Neuron (in vitro differentiated cells): Measurements from ENCODE around the gene ANKRD44.
"Not testable (repeated sequence)": the region's sequence is repeated elsewhere in the genome, so short reads cannot be mapped to it uniquely, and the experiment has no call there.

Experiments
- H2AFZ ChIP-seq: one replicate; pipeline ENCODE4 v1.6.1; 2013; ENCODE audit warnings: low read depth, mild to moderate bottlenecking, inconsistent platforms, low read length, moderate library complexity
- H3K27me3 ChIP-seq: one replicate; pipeline ENCODE4 v1.6.1; 2013; ENCODE audit warnings: low read length; ENCODE audit not compliant: insufficient read depth
- H3K36me3 ChIP-seq: one replicate; pipeline ENCODE4 v1.6.1; 2013; ENCODE audit warnings: low read length; ENCODE audit not compliant: insufficient read depth
- H3K4me1 ChIP-seq: one replicate; pipeline ENCODE4 v1.6.1; 2013; ENCODE audit warnings: low read length; ENCODE audit not compliant: insufficient read depth
- H3K4me3 ChIP-seq: 2 replicates; pipeline ENCODE4 v1.5.1; 2013; ENCODE audit warnings: mild to moderate bottlenecking, low read length, moderate library complexity
- H3K9me3 ChIP-seq: one replicate; pipeline ENCODE4 v1.6.1; 2013; ENCODE audit warnings: low read length

ANKRD44 gene

DNA sequence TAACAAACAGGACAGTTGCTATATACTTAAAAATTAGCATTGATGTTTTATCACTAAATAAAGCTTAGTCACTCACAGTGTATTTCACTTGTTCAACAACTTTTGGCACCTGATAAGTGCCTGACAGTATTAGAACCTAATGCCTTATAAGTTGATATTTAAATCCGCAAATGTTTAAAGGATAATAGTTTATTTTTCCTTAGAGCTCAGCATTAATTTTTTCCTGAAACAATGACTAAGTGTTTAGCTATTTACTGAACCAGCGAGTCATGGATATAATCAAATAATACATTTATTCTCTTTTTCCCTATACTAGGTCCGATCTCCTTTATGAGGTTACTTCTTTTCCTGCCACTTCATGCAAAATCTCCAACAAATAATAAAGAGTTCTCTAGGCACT lies 238.0 kb downstream of the ANKRD44 start:
- H3K36me3 ChIP-seq = no peaks in the 10 kb centered on the region
- H3K4me1 ChIP-seq = peaks cover 13% of the 10 kb centered on the region
- H2AFZ ChIP-seq = no peak overlapping the region
- no peak overlapping the region for H3K4me3 ChIP-seq
- H3K27me3 ChIP-seq = no peaks in the 10 kb centered on the region
- H3K9me3 ChIP-seq = no peaks in the 10 kb centered on the region

DNA sequence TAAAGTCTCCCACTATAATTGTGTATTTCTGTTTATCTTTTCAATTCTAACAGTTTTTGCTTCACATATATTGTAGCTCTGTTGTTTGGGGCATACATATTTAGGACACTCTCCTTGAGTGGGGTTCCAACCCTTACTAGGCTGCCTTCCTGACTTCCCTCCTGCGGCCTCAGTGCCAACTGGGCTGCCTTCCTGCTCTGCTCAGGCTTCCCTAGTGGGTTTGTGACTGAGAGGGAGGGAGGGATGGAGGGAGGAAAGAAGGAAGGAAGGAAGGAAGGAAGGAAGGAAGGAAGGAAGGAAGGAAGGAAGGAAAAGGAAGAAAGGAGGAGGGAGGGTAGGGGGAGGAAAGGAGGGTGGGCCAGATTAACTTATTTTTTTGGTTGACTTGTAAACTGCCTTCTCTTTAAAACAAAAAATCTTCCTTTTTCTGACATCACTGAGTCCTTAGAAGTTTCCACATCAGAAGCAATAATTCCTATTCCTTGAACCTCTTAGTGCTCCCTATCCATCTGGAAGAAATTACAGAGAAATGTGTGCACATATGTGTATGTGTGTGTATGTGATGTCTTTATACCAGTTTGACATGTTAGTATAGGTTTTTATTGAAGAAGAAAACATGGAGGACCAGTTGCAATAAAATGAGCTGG lies 238.7 kb downstream of the ANKRD44 start:
- H3K4me1 ChIP-seq = peaks cover 13% of the 10 kb centered on the region
- no peak overlapping the region for H3K4me3 ChIP-seq
- H2AFZ ChIP-seq = no peak overlapping the region
- H3K27me3 ChIP-seq = no peaks in the 10 kb centered on the region
- H3K36me3 ChIP-seq = no peaks in the 10 kb centered on the region
- no peaks in the 10 kb centered on the region for H3K9me3 ChIP-seq

GRCh38 chr2:197071213-197071612 lies 239.4 kb downstream of the ANKRD44 start:
- H2AFZ ChIP-seq = no peak overlapping the region
- peaks cover 13% of the 10 kb centered on the region for H3K4me1 ChIP-seq
- H3K9me3 ChIP-seq = no peaks in the 10 kb centered on the region
- H3K4me3 ChIP-seq = no peak overlapping the region
- no peaks in the 10 kb centered on the region for H3K36me3 ChIP-seq
- H3K27me3 ChIP-seq = no peaks in the 10 kb centered on the region

DNA sequence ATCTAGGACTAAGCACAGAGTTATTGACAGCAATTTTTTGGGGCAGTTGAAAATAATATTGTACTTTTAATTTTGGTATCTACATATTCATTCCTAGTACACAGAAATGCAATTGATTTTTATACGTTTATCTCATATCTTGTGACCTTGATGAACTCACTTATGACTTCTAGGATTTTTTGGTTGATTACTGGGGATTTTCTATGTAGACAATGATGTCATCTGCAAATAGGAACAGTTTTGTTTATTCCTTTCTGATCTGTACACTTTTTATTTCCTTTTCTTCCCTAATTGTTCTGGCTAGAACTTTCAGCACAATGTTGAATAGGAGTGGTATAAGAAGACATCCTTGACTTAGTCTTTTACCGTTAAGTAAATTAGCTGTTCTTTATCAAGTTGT lies 240.6 kb downstream of the ANKRD44 start:
- Histone ChIP-seq H3K4me3 (no peak overlapping the region), H3K36me3 (no peaks in the 10 kb centered on the region), H3K4me1 (peaks cover 13% of the 10 kb centered on the region), H3K9me3 (no peaks in the 10 kb centered on the region), H2AFZ (no peak overlapping the region), H3K27me3 (no peaks in the 10 kb centered on the region)

GRCh38 chr2:197062574-197062973 lies 248.0 kb downstream of the ANKRD44 start:
- not testable (repeated sequence) for H2AFZ ChIP-seq, H3K36me3 ChIP-seq, H3K9me3 ChIP-seq, H3K27me3 ChIP-seq, H3K4me1 ChIP-seq, H3K4me3 ChIP-seq

DNA sequence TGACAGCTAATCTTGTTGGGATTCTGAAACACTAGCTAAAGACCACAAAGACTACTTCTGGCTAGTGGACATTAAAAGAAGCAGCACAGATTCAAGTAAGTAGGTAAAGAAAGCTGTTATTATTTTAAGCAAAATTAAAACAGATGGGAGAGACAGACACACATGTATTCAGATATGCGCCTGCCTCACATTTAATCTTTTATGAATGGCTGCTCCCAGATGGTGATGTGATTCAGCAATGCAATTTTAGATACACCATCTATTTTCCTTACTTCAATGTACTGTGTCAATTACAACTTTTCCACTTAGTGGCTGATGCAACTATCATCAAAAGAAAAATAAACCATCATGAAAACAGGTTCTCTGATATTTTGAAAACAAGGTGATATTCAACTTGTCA lies 251.1 kb downstream of the ANKRD44 start:
- H2AFZ ChIP-seq = no peak overlapping the region
- no peak overlapping the region for H3K4me3 ChIP-seq
- H3K36me3 ChIP-seq = no peaks in the 10 kb centered on the region
- H3K4me1 ChIP-seq = no peaks in the 10 kb centered on the region
- H3K9me3 ChIP-seq = peaks cover 6% of the 10 kb centered on the region
- H3K27me3 ChIP-seq = no peaks in the 10 kb centered on the region

GRCh38 chr2:197058777-197059300 lies 251.7 kb downstream of the ANKRD44 start:
- H3K4me3 ChIP-seq = no peak overlapping the region
- H2AFZ ChIP-seq = no peak overlapping the region
- no peaks in the 10 kb centered on the region for H3K27me3 ChIP-seq
- H3K4me1 ChIP-seq = no peaks in the 10 kb centered on the region
- no peaks in the 10 kb centered on the region for H3K36me3 ChIP-seq
- peaks cover 6% of the 10 kb centered on the region for H3K9me3 ChIP-seq

DNA sequence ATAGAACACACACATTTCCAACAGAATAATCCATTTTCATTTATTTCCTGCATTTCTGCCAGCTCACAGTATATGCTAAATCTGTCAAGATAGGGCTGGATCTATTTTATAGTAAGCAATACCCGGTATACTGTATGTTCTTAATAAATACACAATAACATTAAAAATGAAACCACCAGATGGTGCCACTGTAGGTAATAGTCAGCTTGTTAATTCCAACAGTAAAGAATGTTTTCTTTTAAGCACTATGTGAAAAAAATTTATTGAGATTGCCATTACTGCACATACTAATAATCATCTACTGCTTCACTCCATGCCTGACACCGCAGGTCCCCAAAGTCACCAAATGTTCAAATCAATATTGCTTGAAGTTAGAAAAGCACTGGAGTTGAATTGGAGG lies 252.6 kb downstream of the ANKRD44 start:
- Histone ChIP-seq H3K4me3 (no peak overlapping the region), H3K36me3 (no peaks in the 10 kb centered on the region), H3K9me3 (peaks cover 6% of the 10 kb centered on the region), H3K4me1 (no peaks in the 10 kb centered on the region), H2AFZ (no peak overlapping the region), H3K27me3 (no peaks in the 10 kb centered on the region)

DNA sequence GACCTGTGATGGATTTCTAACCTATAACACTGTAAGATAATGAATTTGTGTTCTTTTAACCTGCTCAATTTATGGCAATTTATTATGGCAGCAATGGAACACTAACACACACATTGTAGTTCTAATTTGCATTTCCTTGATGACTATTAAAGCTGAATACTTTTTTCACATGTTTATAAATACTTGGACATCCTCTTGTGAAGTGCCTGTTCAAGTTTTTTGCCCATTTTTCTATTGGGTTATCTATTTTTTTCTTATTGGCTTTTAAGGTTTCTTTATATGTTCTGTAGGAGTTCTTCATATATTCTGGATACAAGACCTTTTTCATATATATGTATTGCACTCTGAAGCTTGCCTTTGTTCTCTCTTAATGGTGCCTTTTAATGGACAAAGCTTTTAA lies 255.5 kb downstream of the ANKRD44 start:
- H3K36me3 ChIP-seq = no peaks in the 10 kb centered on the region
- H3K9me3 ChIP-seq = no peaks in the 10 kb centered on the region
- no peaks in the 10 kb centered on the region for H3K4me1 ChIP-seq
- H3K27me3 ChIP-seq = no peaks in the 10 kb centered on the region
- H2AFZ ChIP-seq = no peak overlapping the region
- H3K4me3 ChIP-seq = no peak overlapping the region

DNA sequence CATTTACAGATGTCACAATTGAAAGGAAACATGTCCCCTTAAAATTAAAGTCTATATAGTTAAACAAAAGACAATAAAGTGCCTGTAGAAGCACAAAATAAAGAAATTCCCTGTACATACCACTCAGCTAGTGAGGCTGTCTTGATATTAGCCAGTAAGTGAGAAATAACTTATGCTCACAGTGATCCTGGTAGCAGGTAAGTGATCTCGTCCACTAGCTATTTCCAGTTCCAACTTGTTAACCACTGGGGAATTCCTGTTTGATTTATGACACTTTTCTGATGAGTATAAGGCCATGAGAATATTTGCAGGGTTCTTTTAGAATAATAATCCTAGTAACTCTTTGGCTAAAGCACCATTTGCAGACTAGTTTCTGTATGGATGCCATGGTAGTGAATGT lies 256.1 kb downstream of the ANKRD44 start:
- Histone ChIP-seq H3K27me3 (no peaks in the 10 kb centered on the region), H3K4me3 (no peak overlapping the region), H3K4me1 (no peaks in the 10 kb centered on the region), H2AFZ (no peak overlapping the region), H3K9me3 (no peaks in the 10 kb centered on the region), H3K36me3 (no peaks in the 10 kb centered on the region)

- H2AFZ ChIP-seq = no peak overlapping the region
- H3K4me3 ChIP-seq = no peak overlapping the region
- no peaks in the 10 kb centered on the region for H3K9me3 ChIP-seq
- H3K4me1 ChIP-seq = no peaks in the 10 kb centered on the region
- no peaks in the 10 kb centered on the region for H3K27me3 ChIP-seq
- H3K36me3 ChIP-seq = no peaks in the 10 kb centered on the region
Observed at GRCh38 chr2:197052356-197052755, 258.2 kb downstream of the ANKRD44 start.

- no peaks in the 10 kb centered on the region for H3K36me3 ChIP-seq
- H2AFZ ChIP-seq = no peak overlapping the region
- H3K4me3 ChIP-seq = no peak overlapping the region
- H3K9me3 ChIP-seq = no peaks in the 10 kb centered on the region
- no peaks in the 10 kb centered on the region for H3K4me1 ChIP-seq
- H3K27me3 ChIP-seq = no peaks in the 10 kb centered on the region
Observed at GRCh38 chr2:197045115-197045514, 265.5 kb downstream of the ANKRD44 start.

DNA sequence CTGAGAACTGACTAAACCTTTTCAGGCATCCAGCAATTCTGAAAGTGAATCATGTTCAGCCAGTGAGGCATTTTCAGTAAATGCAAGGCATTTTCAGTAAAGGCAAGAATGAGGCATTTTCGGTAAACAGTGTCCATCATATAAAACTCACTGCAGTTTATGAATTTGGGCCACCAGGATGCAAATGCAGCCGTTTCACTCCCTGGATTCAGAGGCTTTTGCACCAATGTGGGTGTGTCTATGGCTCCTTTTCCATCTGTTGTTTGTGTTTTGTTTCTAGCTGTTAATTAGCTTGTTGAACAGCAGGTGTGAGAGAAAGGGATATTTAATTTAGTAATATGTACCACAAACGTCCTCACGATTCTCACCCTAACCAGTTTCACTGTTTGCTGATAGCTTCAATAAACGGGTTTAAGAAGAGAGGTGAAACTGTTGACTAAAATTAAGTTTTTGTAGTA lies 267.8 kb downstream of the ANKRD44 start:
- Histone ChIP-seq H3K9me3 (no peaks in the 10 kb centered on the region), H3K27me3 (no peaks in the 10 kb centered on the region), H3K36me3 (no peaks in the 10 kb centered on the region), H2AFZ (no peak overlapping the region), H3K4me3 (no peak overlapping the region), H3K4me1 (no peaks in the 10 kb centered on the region)

DNA sequence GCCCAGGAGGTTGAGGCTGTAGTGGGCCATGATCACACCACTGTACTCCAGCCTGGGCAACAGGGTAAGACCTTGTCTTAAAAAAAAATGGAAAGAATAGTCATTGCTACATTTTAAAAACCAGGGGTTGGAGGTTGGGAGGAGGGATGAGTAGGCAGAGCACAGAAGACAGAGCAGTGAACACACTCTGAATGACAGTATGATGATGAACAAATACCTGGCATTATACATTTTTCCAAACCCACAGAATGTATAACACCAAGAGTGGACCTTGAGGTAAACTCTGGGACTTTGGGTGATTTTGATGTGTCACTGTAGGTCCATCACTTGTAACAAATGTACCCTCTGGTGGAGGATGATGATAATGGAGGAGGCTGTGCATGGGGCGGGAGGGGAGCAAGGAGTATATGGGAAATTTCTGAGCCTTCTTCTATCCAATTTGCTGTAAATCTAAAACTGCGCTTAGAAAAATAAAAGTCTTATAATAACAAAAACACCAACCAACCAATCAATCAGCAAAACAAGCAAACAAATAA lies 272.6 kb downstream of the ANKRD44 start:
- Histone ChIP-seq H3K36me3 (no peaks in the 10 kb centered on the region), H2AFZ (no peak overlapping the region)

More for the DNA sequence above, 272.6 kb downstream of the ANKRD44 start:
- Histone ChIP-seq H3K4me3 (no peak overlapping the region), H3K9me3 (no peaks in the 10 kb centered on the region), H3K4me1 (no peaks in the 10 kb centered on the region), H3K27me3 (no peaks in the 10 kb centered on the region)
